ENCODE results near the gene B3GAT3. TPM values are rescaled to one million over a fixed set of nuclear protein-coding genes. Genes with fewer than 3 reads are reported as not detected.

The B3GAT3 gene
- total and polyA plus RNA-seq, 2 of the 8 experiments (the other 6 are each of a cell fraction or from before 2014, with no cell fraction given): 28.0 to 39.0 TPM

DNA sequence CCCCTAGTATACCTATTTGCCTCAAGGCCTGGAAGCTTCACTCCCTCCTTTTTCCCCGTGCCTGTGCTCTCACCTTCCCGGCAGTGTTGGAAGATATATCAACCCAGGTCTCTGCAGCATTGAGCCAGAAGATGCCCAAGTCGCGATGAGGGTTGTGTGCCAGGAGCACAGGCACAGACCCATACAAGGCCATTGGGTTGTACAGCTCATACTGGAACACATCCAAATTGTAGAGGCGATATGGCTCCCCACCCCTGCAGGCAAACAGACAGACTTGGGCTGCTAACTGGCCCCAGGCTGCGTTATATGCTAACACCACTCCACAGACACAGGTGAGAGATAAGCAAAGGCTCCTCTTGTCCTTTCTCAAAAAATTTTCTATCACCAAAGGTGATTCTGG is 10.7 kb upstream of the B3GAT3 start:
- no peak overlapping the region for H2BK12ac ChIP-seq (ENCODE audit: low read depth, low read length)
- H2BK5ac ChIP-seq (ENCODE audit: low read depth, low read length): no peak overlapping the region
- ChIA-PET POLR2A (ENCODE audit: partially characterized antibody) (interaction anchor here (1.0 to 2.7 kb wide), 4 partner anchors 10 to 75 kb away, joined by 3 to 10 read pairs (median 7); partner anchors contain the start of genes LBHD1, TUT1 and UQCC3), CTCF (ENCODE audit: partially characterized antibody) (interaction anchor here (1.9 kb wide), 1 partner anchor 56 kb away, joined by 4 read pairs; no protein-coding TSS in a partner anchor)
- no peak overlapping the region for H3K9ac ChIP-seq (replicated peaks in 1 of 4; ENCODE audit: extremely low read depth in 1 of 4, low read depth in 3 of 4, low read length in 3 of 4)
- H2BK15ac ChIP-seq (ENCODE audit: low read length): no peak overlapping the region
- no peak overlapping the region for H3K27ac ChIP-seq (ENCODE audit: low read depth, low read length)
- FAIRE-seq (no peak), DNase-seq (ENCODE audit: low read depth in 1 of 2, low spot score in 2 of 2) (no peak)
- H4K91ac ChIP-seq (replicated peaks; ENCODE audit: insufficient read length, low read length): no peak overlapping the region
- H3K9me3 ChIP-seq (ENCODE audit: insufficient read depth in 2 of 2, low read depth in 1 of 2, low read length in 1 of 2): no peaks in the 10 kb centered on the region
- no peak overlapping the region for H3K18ac ChIP-seq (ENCODE audit: extremely low read depth, low read length)
- no peaks in the 10 kb centered on the region for H3K23me2 ChIP-seq (ENCODE audit: low read depth, low read length)
- no peaks in the 10 kb centered on the region for H3K27me3 ChIP-seq (replicated peaks in 1 of 4; ENCODE audit: control insufficient read depth in 3 of 4, extremely low read depth in 1 of 4, insufficient read depth in 3 of 4, low read length in 3 of 4)
- no peak overlapping the region for H2AK5ac ChIP-seq (ENCODE audit: low read depth, low read length)
- H2AFZ ChIP-seq (ENCODE audit: low read length): no peak overlapping the region
- no peak overlapping the region for H4K8ac ChIP-seq (ENCODE audit: extremely low read depth, insufficient read depth, low read length)
- no peak overlapping the region for H3K4me3 ChIP-seq (ENCODE audit: extremely low read depth in 1 of 4, insufficient read depth in 2 of 4, low read depth in 3 of 4, low read length in 4 of 4)
- peaks cover 4 to 5% of the 10 kb centered on the region in 2 experiments for H4K20me1 ChIP-seq (replicated peaks in 1 of 2; ENCODE audit: control insufficient read depth in 1 of 2, insufficient read depth in 2 of 2, low read length in 2 of 2)
- H3K14ac ChIP-seq (ENCODE audit: insufficient read length): no peak overlapping the region
- no peak overlapping the region for H2BK120ac ChIP-seq (replicated peaks; ENCODE audit: low read depth, low read length)
- no peak overlapping the region for H4K5ac ChIP-seq (ENCODE audit: insufficient read length, low read depth, low read length)
- WGBS, 2 experiments (ENCODE audit: extremely low coverage in 1 of 2, insufficient coverage in 1 of 2, insufficient read length in 1 of 2, insufficient replicate concordance in 2 of 2, low coverage in 1 of 2, low lambda C conversion rate in 2 of 2, missing lambda C conversion rate in 1 of 2): 93% methylated on average over 6 of the region's 6 CpGs; no CpG with 5 or more reads in 1 of the 2 experiments
- no peak overlapping the region for H2BK20ac ChIP-seq (ENCODE audit: low read length)
- peaks cover 55 to 84% (median 73%) of the 10 kb centered on the region in 4 experiments for H3K36me3 ChIP-seq (ENCODE audit: control insufficient read depth in 2 of 4, insufficient read depth in 4 of 4, low read length in 3 of 4)
- no peaks in the 10 kb centered on the region for H3K79me1 ChIP-seq (ENCODE audit: low read depth, low read length)
- TF ChIP-seq E2F6 (IDR thresholded peaks at IDR 0.05) (no peak), SRF (IDR thresholded peaks at IDR 0.05; ENCODE audit: low read depth, low read length) (no peak), KDM4A (IDR thresholded peaks at IDR 0.05; ENCODE audit: low read depth, low read length, severe bottlenecking) (no peak), NRF1 (IDR thresholded peaks at IDR 0.05; ENCODE audit: low read depth, low read length) (no peak), MAX (IDR thresholded peaks at IDR 0.05) (no peak), JUN (IDR thresholded peaks at IDR 0.05; ENCODE audit: low read depth, low read length) (no peak)
- H3K23ac ChIP-seq (ENCODE audit: insufficient read length): no peak overlapping the region
- H3K56ac ChIP-seq (replicated peaks; ENCODE audit: insufficient read length, low read depth, low read length): no peak overlapping the region
- H3K4me2 ChIP-seq (ENCODE audit: insufficient read depth in 1 of 2, low read depth in 2 of 2, low read length in 2 of 2): no peak overlapping the region
- H3K79me2 ChIP-seq (ENCODE audit: control insufficient read depth in 1 of 2, insufficient read depth in 2 of 2, low read length in 2 of 2): no peaks in the 10 kb centered on the region
- H3K4me1 ChIP-seq (replicated peaks in 1 of 4; ENCODE audit: control insufficient read depth in 3 of 4, insufficient read depth in 4 of 4, low read length in 3 of 4): no peaks in the 10 kb centered on the region
- H3K4ac ChIP-seq (replicated peaks; ENCODE audit: insufficient read length, low read depth, low read length): no peak overlapping the region

All from H1 (cell line).